Endothelial cell of umbilical vein (primary cell): Measurements from ENCODE around the gene DSCAML1. TPM values are rescaled to one million over a fixed set of nuclear protein-coding genes. Genes with fewer than 3 reads are reported as not detected.

Experiments
- BruUV-seq: library from RNA; stranded (reverse); fragments of 400-500 nt; replicated peaks from 2 replicates; lab custom pipeline; 2021; lab: Mats Ljungman, UMichigan
- CTCF ChIA-PET: fragments of 300-600, 350-600 bp; sonication (Branson Sonifier 250); formaldehyde crosslinking; loops from one replicate; lab custom pipeline; 2021; ENCODE audit warnings: antibody characterized with exemption, inconsistent platforms; lab: Charles Lee
- POLR2A ChIA-PET: fragments of 300-600, 350-600 bp; sonication (Branson Sonifier 250); formaldehyde crosslinking; loops from one replicate; lab custom pipeline; 2021; ENCODE audit warnings: antibody characterized with exemption, inconsistent platforms; lab: Charles Lee
- DNase-seq: peaks from one replicate; pipeline ENCODE4 v3.0.0-alpha.2; 2011; ENCODE audit warnings: low read depth, low spot score
- FAIRE-seq: peaks from 2 replicates; lab custom pipeline; 2011; peaks lifted over from hg19 to GRCh38; lab: Jason Lieb, UNC
- H2AFZ ChIP-seq: 2 replicates; pipeline ENCODE4 v1.6.0; 2012; ENCODE audit warnings: low read depth, low read length, control low read depth, inconsistent platforms
- H3K27ac ChIP-seq: 2 replicates; pipeline ENCODE4 v1.5.1; 2011; ENCODE audit warnings: low read depth, mild to moderate bottlenecking, control low read depth, low read length, moderate library complexity; ENCODE audit not compliant: insufficient read depth
- H3K27me3 ChIP-seq, 2 experiments: 2 replicates each; pipeline versions ENCODE4 v1.6.0 to v1.6.1; 2011; ENCODE audit warnings: low read length in 2 of 2, mixed read lengths in 1 of 2; ENCODE audit not compliant: control insufficient read depth in 2 of 2, insufficient read depth in 2 of 2
- H3K36me3 ChIP-seq, 2 experiments: 2 replicates in 1 of 2; 3 replicates in 1 of 2; pipeline ENCODE4 v1.5.1; 2011; ENCODE audit warnings: low read length in 2 of 2, mild to moderate bottlenecking in 1 of 2, moderate library complexity in 1 of 2; ENCODE audit not compliant: control insufficient read depth in 2 of 2, insufficient read depth in 2 of 2; ENCODE audit errors: extremely low read depth in 1 of 2
- H3K4me1 ChIP-seq: 3 replicates; pipeline ENCODE4 v1.5.1; 2011; ENCODE audit warnings: mild to moderate bottlenecking, low read length; ENCODE audit not compliant: control insufficient read depth, insufficient read depth; ENCODE audit errors: extremely low read depth
- H3K4me2 ChIP-seq: 2 replicates; pipeline ENCODE4 v1.6.1; 2011; ENCODE audit warnings: low read length, control low read depth, mixed read lengths; ENCODE audit not compliant: insufficient read depth
- H3K4me3 ChIP-seq, 3 experiments: fragments of 200-600 bp in 1 of 3; sonication (generic), shearing (Covaris generic) in 1 of 3; replicated peaks in 1 of 3; 2 replicates each; pipeline ENCODE4 v1.5.1; 2011 to 2016; ENCODE audit warnings: control low read depth in 3 of 3, low read length in 3 of 3, mild to moderate bottlenecking in 2 of 3, inconsistent platforms in 1 of 3, low read depth in 1 of 3, moderate library complexity in 1 of 3; ENCODE audit not compliant: insufficient read depth in 1 of 3
- H3K79me2 ChIP-seq: 2 replicates; pipeline ENCODE4 v1.6.0; 2012; ENCODE audit warnings: low read length, inconsistent platforms; ENCODE audit not compliant: control insufficient read depth, insufficient read depth
- H3K9ac ChIP-seq: replicated peaks from 2 replicates; pipeline ENCODE3; 2011; ENCODE audit warnings: low read length, control low read depth; ENCODE audit not compliant: insufficient read depth; ENCODE audit errors: extremely low read depth
- H3K9me1 ChIP-seq: replicated peaks from 3 replicates; pipeline ENCODE4 v1.6.0; 2011; ENCODE audit warnings: mild to moderate bottlenecking, low read length; ENCODE audit not compliant: control insufficient read depth, insufficient read depth; ENCODE audit errors: extremely low read depth
- H3K9me3 ChIP-seq: replicated peaks from 2 replicates; pipeline ENCODE4 v1.5.1; 2012; ENCODE audit warnings: low read length, inconsistent platforms; ENCODE audit not compliant: control insufficient read depth, insufficient read depth
- H4K20me1 ChIP-seq: replicated peaks from 2 replicates; pipeline ENCODE3; 2011; ENCODE audit warnings: mild to moderate bottlenecking, low read length; ENCODE audit not compliant: control insufficient read depth, insufficient read depth; ENCODE audit errors: extremely low read depth
- EZH2 ChIP-seq: IDR thresholded peaks from 2 replicates; pipeline ENCODE4 v1.6.1; 2012; ENCODE audit warnings: borderline replicate concordance, low read depth, mild to moderate bottlenecking, moderate library complexity, low read length, inconsistent platforms; ENCODE audit not compliant: severe bottlenecking
- FOS ChIP-seq: IDR thresholded peaks from 2 replicates; pipeline ENCODE4 v1.6.1; 2011; ENCODE audit warnings: mild to moderate bottlenecking, low read length, moderate library complexity, borderline replicate concordance; ENCODE audit not compliant: insufficient read depth
- GATA2 ChIP-seq: IDR thresholded peaks from 2 replicates; pipeline ENCODE4 v1.7.0; 2011; ENCODE audit warnings: low read depth, mild to moderate bottlenecking, moderate library complexity, mixed read lengths, low read length; ENCODE audit not compliant: insufficient read length, insufficient read depth
- JUN ChIP-seq: IDR thresholded peaks from 2 replicates; pipeline ENCODE4 v1.6.1; 2011; ENCODE audit warnings: borderline replicate concordance, low read depth; ENCODE audit not compliant: insufficient read length, insufficient read depth
- MAX ChIP-seq: IDR thresholded peaks from 2 replicates; pipeline ENCODE4 v1.6.1; 2011; ENCODE audit not compliant: insufficient read depth, insufficient read length
- MYC ChIP-seq: IDR thresholded peaks from one replicate; pipeline ENCODE4 v1.6.1; 2011; ENCODE audit warnings: mild to moderate bottlenecking, low read depth, low read length
- POLR2A ChIP-seq: IDR thresholded peaks from 2 replicates; pipeline ENCODE4 v1.6.1; 2012; ENCODE audit warnings: low read depth, mild to moderate bottlenecking, control low read depth, low read length
- POLR2AphosphoS5 ChIP-seq: IDR thresholded peaks from 2 replicates; pipeline ENCODE4 v1.6.1; 2012; ENCODE audit warnings: low read depth, mild to moderate bottlenecking, control low read depth, low read length, moderate library complexity; ENCODE audit not compliant: insufficient read depth
- dilution Hi-C: fragments of 300-500 bp; cut with MboI; formaldehyde crosslinking; loops from one replicate; pipeline ENCODE4 v1.15.0; 2019; ENCODE audit warnings: low sequenced_read_pairs; ENCODE audit not compliant: extremely low pct_ligation_motif_present
- intact Hi-C: fragments of 100-400 bp; cut with micrococcal nuclease; formaldehyde crosslinking; loops from one replicate; pipeline ENCODE4 v1.10.0; 2022
- polyA plus RNA-seq, 4 experiments: library from polyadenylated mRNA; depleted of rRNA in 3 of 4; stranded (reverse) in 3 of 4; unstranded in 1 of 4; fragments of >200 nt; gene quantifications; 2 replicates each; pipeline versions ENCODE4 v1.2.1 to v1.2.3, GENCODE V29; 2011 to 2012; ENCODE audit warnings: missing spikeins in 1 of 4
- total RNA-seq: library from RNA; stranded (reverse); gene quantifications from 2 replicates; pipeline ENCODE4 v1.2.3, GENCODE V29; 2021
- TF ChIP-seq, protein P1 (sequence below), 2 donors: IDR thresholded peaks; 1 replicate in 1 of 2; 2 replicates in 1 of 2; pipeline ENCODE4 v1.5.1; 2011; ENCODE audit warnings: low read length in 2 of 2, mild to moderate bottlenecking in 2 of 2, moderate library complexity in 2 of 2, control low read depth in 1 of 2, inconsistent platforms in 1 of 2, low read depth in 1 of 2; ENCODE audit not compliant: insufficient read depth in 1 of 2; ENCODE audit errors: extremely low read depth in 1 of 2

DSCAML1 gene
- total and polyA plus RNA-seq, 2 donors (not counting 3 experiments of a cell fraction or from before 2014, with no cell fraction given): not detected

DNA sequence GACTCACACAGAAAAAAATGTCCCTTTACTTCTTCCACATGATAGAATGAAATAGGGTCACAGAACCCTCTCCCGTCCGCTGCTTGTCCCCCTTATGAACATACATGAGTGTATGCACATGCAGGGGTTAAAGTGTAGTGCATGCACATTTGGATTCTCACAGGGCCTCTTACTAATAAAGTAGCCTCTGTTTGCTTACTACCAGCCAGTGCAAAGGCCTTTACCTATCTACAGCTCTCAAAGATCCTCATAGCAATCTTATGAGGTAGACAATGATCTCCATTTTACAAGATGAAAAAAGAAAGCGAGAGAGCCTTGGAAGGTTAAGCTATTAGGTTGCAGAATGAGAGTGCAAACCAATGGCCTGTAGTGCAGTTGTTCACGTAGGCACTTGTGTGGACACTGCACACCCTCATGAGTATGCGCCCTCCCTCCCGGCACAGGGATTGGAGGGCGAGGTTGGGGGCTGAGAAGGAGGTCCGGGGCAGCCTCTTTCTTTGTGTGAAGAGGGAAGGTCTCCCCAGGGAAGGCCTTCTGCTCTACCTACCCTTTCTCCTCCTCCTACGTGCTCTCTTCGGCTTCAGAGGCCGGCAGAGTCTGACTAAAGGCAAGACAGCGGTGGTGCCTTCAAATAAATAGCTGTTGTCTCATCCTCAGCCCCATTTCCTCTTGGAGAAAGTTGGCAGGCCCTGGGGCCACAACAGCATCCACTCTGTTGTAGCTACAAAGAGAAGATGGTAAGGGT is 378.1 kb downstream of the DSCAML1 start:
- dilution Hi-C loops: no loop called here
- Histone ChIP-seq H4K20me1 (no peaks in the 10 kb centered on the region), H3K36me3 (no peaks in the 10 kb centered on the region), H3K4me3 (no peak overlapping the region), H3K27me3 (no peaks in the 10 kb centered on the region), H3K9me1 (no peaks in the 10 kb centered on the region), H2AFZ (no peak overlapping the region), H3K27ac (no peak overlapping the region), H3K4me2 (no peak overlapping the region), H3K79me2 (no peaks in the 10 kb centered on the region), H3K9me3 (no peaks in the 10 kb centered on the region), H3K4me1 (no peaks in the 10 kb centered on the region), H3K9ac (no peak overlapping the region)
- ChIA-PET POLR2A (no interaction called here), CTCF (interaction anchor here (0.6 to 6.9 kb wide), 3 partner anchors 8 to 1684 kb away, joined by 3 to 54 read pairs (median 5); no protein-coding TSS in a partner anchor)
- no TSS peak for BruUV-seq
- no peak for TF ChIP-seq FOS
- no peak for TF ChIP-seq MAX
- TF ChIP-seq POLR2A: no peak
- TF ChIP-seq GATA2: no peak
- no peak for TF ChIP-seq JUN
- TF ChIP-seq MYC: no peak
- TF ChIP-seq POLR2AphosphoS5: no peak
- TF ChIP-seq, protein P1, sequence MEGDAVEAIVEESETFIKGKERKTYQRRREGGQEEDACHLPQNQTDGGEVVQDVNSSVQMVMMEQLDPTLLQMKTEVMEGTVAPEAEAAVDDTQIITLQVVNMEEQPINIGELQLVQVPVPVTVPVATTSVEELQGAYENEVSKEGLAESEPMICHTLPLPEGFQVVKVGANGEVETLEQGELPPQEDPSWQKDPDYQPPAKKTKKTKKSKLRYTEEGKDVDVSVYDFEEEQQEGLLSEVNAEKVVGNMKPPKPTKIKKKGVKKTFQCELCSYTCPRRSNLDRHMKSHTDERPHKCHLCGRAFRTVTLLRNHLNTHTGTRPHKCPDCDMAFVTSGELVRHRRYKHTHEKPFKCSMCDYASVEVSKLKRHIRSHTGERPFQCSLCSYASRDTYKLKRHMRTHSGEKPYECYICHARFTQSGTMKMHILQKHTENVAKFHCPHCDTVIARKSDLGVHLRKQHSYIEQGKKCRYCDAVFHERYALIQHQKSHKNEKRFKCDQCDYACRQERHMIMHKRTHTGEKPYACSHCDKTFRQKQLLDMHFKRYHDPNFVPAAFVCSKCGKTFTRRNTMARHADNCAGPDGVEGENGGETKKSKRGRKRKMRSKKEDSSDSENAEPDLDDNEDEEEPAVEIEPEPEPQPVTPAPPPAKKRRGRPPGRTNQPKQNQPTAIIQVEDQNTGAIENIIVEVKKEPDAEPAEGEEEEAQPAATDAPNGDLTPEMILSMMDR (IDR thresholded peaks at IDR 0.05; ENCODE audit: extremely low read depth in 1 of 2, insufficient read depth in 1 of 2, low read depth in 1 of 2, low read length in 2 of 2): no peak
- no peak for TF ChIP-seq EZH2
- DNase-seq (no peak), FAIRE-seq (no peak)
- intact Hi-C loops: no loop called here
